ENCODE results near the gene MID1.

Gene MID1

DNA sequence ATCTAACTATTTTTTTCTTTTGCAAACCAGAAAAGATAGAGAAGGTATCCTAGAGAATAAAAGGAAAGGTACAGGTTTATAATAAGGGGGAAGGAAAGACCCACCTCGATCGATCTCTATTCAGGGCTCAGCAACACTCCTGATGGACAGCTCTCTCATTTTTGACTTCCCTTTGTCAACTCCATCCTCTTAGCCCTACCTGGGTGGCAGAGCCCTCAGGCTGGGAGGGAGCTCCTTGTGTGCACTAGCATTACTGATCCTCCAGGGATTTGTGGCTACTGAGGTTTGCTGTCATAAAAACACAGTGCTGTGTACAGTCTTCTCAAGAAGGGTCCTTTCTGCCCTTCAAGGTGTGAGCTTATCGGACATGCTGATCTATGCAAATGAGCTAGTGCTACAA is 111.0 kb downstream of the MID1 start:
- H3K4me3 ChIP-seq (ENCODE audit: control insufficient read depth, low read depth, low read length) = no peak overlapping the region
- no peak for DNase-seq (ENCODE audit: low read depth)
- no peak for TF ChIP-seq CTCF (conservative IDR thresholded peaks at IDR 0.05; ENCODE audit: control insufficient read depth, insufficient read depth, low read depth, low read length)

DNA sequence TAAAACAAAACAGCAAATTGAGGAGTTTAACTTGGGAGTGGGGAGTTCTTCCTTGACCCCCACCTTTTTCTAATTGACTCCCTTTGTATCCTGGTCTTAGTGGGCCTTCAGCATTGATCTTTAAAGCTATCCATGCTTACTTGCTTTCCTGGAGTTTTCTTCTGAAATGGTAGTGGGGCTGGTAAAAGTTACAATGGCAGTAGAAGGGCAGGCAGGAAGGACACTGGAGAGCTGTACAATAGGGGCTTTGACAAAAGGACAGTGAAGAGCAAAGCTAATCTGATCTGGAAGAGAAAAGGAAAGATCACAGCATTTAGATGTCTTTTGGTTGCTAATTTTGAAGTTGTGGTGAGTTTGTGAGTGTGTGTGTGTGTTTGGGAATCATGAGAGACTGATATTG is 111.5 kb downstream of the MID1 start:
- no peak overlapping the region for H3K4me3 ChIP-seq (ENCODE audit: control insufficient read depth, low read depth, low read length)
- no peak for DNase-seq (ENCODE audit: low read depth)
- TF ChIP-seq CTCF (conservative IDR thresholded peaks at IDR 0.05; ENCODE audit: control insufficient read depth, insufficient read depth, low read depth, low read length) = no peak

DNA sequence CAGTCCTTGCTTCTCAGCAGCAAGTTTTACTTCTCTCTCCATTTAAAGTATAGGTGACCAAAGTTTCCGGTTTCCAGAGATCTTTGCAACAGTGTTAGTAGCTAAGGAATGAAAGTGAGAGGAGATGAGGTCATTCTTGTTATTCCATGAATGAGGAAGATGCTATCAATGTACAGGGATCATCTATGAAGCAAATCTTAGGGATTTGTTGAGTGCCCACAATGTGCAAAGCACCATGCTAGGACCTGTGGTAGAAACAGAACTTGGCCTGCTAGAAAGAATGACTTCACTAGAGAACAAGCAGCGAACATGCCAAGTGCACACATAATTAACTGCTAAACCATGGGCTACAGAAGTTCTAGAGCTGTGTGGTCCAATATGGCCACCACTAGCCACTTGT is 112.5 kb downstream of the MID1 start:
- H3K4me3 ChIP-seq (ENCODE audit: control insufficient read depth, low read depth, low read length) = no peak overlapping the region
- DNase-seq (ENCODE audit: low read depth) = no peak
- TF ChIP-seq CTCF (conservative IDR thresholded peaks at IDR 0.05; ENCODE audit: control insufficient read depth, insufficient read depth, low read depth, low read length) = no peak

GRCh38 chrX:10507181-10507580 is 113.2 kb downstream of the MID1 start:
- no peak for TF ChIP-seq CTCF (conservative IDR thresholded peaks at IDR 0.05; ENCODE audit: control insufficient read depth, insufficient read depth, low read depth, low read length)
- no peak for DNase-seq (ENCODE audit: low read depth)
- H3K4me3 ChIP-seq (ENCODE audit: control insufficient read depth, low read depth, low read length) = no peak overlapping the region

DNA sequence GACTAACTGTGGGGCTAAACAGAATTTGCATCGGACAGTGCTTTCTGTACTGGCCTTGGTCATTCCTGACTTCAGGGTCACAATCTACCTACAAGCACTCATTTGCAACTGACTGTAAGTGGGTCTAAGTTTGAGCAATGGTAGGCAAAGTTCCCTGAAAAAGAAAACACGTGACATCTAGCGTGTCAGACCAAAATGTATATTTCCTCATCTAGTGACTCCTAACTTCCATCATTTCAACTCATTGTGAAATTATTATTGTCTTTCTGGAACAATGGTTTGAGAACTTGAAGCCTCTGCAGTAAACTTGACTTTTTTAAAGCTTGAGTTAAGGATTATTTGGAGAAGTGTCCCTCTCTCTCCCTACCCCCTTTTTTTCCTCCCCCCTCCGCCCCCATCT is 113.6 kb downstream of the MID1 start:
- H3K4me3 ChIP-seq (ENCODE audit: control insufficient read depth, low read depth, low read length) = no peak overlapping the region
- no peak for TF ChIP-seq CTCF (conservative IDR thresholded peaks at IDR 0.05; ENCODE audit: control insufficient read depth, insufficient read depth, low read depth, low read length)
- no peak for DNase-seq (ENCODE audit: low read depth)

- no peak for DNase-seq (ENCODE audit: low read depth)
- H3K4me3 ChIP-seq (ENCODE audit: control insufficient read depth, low read depth, low read length) = no peak overlapping the region
- no peak for TF ChIP-seq CTCF (conservative IDR thresholded peaks at IDR 0.05; ENCODE audit: control insufficient read depth, insufficient read depth, low read depth, low read length)
These were observed 114.7 kb downstream of the MID1 start for GRCh38 chrX:10505726-10506125.

- no peak for DNase-seq (ENCODE audit: low read depth)
- H3K4me3 ChIP-seq (ENCODE audit: control insufficient read depth, low read depth, low read length) = no peak overlapping the region
- no peak for TF ChIP-seq CTCF (conservative IDR thresholded peaks at IDR 0.05; ENCODE audit: control insufficient read depth, insufficient read depth, low read depth, low read length)
These were observed 117.4 kb downstream of the MID1 start for GRCh38 chrX:10502961-10503360.

Measured in fibroblast of mammary gland (primary cell).